GM21528 (cell line): ENCODE data around the gene SORCS2.

Experiments
- ATAC-seq: cut with Tn5 transposase; IDR thresholded peaks from one replicate; pipeline ENCODE4 v1.9.1; 2021; ENCODE audit warnings: mild to moderate bottlenecking, moderate library complexity; ENCODE audit not compliant: unreplicated experiment, low FRiP score

Gene SORCS2

GRCh38 chr4:7648544-7649395 lies 456.4 kb downstream of the SORCS2 start:
- no peak for ATAC-seq

GRCh38 chr4:7649411-7649740 lies 457.0 kb downstream of the SORCS2 start:
- ATAC-seq, result no peak

DNA sequence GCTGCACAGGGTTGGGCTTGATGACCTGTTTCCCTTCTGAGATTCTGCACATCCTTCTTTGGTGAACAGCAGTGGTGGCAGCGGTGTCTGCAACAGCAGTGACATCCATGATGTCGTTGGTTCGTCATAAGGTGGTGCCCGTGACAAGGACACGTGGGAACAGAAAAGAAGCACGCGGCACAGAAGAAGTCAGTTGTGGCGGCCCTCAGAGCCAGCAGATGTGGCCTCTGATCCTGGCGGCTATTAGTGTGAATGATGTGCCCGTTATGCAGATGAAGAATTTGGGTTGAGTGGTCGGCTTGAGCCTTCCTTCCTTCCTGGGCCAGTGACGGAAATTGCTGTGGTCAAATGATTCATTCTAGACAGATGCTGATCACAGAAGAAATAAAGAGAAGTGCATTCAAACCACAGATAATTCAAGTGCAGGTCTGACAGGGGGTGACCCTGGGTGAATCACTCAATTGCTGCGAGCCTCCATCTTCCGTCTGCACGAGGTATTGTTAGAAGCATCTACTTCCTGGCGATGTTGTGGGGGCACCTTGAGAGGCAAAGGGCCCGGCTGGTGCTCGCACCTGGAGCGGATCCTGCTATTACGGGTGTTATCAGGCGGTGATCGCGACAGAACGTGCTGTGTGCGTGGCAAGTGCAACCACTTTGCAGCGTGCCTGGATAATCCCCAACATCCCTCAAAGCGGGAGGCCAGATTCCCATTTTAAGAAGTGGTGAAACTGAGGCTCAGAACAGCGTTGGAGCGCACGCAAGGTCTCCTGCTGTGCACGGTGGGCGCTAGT lies 457.6 kb downstream of the SORCS2 start:
- no peak for ATAC-seq

DNA sequence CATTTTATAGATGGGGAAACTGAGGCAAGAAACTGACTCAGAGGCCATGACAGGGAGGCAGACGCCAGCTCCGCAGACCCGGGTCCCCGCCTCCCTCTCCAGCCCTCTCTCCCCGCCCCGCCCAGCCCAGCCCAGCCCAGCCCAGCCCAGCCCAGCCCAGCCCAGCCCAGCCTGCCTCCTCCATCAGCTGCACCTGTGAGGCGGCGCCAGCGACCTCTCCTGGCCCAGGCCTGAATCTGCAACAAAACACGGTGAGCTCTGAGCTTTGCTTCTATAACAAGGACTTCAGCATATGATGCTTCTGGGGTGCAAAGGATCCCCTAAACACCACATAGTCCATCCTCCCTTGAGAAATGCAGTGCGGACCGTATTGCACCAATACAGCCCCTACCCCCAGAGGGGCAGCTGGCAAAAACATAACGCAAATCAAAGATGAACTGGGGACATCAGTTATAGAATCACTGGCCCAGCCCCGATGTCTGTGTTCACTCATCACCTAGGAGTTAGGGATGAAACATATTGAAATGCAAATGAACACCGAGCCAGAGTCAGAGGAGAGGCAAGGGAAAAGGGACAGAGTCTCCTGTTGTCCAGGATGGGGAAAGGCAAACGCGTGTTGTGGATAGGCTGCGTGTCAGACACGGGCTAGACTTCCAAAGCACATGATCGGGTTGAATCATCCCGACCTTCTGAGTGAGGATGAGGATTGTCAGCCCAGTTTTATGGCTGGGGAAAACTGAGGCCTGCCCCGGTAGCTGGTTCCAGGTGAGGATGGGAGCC lies 458.5 kb downstream of the SORCS2 start:
- ATAC-seq, result no peak

GRCh38 chr4:7651461-7651921 lies 459.2 kb downstream of the SORCS2 start:
- ATAC-seq, result no peak

DNA sequence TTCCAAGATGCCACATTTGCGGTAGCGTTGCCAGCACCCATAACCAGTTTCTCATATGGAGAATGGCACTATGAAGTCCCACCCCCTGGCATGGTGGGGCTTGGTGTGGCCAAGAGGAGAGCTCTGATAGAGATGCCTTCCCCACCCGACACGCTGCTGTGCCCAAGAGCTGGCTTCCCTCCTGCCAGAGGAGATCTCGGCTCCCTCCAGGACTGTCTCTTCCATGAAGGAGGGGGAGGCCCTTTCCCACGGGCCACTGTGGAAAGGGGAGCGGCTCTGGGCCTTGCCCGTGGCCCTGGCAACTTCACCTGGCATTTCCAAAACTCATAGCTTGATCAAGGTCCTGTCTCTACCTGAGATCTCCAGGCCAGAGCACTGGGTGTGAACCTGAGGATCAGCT lies 459.7 kb downstream of the SORCS2 start:
- ATAC-seq, result no peak

- ATAC-seq, result no peak
Observed at GRCh38 chr4:7652451-7652881, 460.1 kb downstream of the SORCS2 start.

DNA sequence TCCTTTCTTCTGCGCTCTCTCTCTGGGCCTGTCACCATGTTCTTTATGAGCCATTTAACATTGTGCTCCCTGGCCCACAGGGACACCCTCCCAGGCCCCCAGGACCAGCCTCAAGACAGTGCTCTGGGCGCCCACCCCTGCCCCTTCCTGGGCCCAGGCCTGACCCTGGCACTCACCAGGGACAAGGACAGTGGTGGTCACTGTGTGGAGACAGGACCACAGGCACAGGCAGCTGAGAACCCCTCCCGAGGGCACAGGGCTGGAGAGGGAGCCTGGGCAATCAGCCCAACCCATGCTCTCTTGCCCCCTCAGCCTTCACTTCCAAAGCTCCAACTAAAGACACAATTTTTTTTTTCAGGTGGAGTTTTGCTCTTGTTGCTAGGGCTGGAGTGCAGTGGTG lies 460.6 kb downstream of the SORCS2 start:
- ATAC-seq, result no peak

- no peak for ATAC-seq
Observed at GRCh38 chr4:7653510-7654369, 461.4 kb downstream of the SORCS2 start.

DNA sequence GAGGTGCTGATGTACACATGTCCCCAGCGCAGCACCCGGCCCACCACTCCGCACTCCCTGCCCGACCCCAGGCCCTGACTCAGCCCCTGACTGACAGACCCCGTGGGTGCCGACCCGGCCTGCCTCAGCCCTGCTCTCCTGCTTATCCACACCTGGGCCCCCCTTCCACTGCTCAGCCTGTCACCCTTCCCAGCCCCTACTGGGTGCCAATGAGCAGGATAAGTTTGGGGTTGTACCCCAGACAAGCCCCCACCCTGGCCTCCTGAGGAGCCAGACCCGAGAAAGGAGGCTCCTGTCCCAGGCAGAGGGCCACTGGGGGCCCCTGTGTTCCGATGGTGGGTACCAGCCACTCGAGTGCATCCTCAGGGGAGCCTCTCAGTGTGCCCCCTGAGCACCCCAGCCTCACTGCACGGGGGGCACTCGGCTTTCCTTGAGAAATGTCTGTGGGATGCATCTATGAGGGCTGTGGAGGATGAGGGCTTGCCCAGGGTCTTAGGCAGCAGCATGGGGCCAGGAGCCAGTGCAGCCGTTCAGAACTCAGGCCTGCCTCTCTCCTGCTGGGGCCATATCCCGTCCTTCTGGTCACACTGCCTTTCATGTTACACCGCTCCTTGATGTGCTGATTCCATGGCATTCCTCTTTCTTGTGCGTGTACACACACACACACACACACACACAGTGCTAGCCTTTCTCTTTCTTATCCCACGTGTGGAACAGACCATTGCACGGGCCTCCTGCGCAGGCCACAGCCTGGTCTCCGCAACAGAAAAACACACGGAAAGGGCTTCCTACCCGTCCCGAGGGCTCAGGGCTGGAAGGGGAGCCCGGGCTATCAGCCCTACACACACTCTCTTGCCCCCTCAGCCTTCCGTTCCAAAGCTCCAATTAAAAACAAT lies 462.5 kb downstream of the SORCS2 start:
- no peak for ATAC-seq

DNA sequence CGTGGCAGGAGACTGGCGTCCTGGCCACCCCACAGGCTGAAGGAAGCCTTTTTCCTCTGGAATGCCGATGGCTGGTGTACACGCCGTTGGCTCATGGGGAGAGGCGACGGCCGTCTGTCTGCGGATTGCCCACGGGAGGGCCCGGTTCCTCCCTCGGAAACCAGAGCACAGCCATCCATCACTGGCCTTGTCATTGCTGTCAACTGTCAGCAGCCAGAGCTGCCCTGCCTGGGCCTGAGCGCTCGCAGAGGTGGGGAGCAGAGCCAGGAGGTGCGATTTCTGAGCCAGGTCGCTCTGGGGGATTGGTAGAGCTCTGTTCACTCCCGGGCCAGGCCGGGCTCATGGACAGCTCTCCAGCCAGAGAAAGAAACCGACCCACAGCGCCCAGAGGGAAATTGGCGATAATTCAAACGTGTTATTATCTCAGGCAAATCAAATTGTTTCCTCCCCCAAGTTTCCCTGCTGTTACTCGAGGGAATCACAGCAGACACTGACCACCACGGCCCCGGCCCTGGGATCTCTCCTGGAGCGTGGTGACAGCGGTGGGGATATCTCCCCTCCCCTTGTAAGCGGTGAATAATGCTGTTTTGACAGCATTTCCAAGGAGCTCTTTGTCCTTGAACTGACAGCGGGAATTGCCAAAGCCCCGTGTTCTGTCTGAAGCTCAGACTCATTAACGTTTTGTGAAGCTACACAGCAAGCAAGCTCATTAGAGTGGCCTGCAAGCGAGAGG lies 463.3 kb downstream of the SORCS2 start:
- no peak for ATAC-seq

DNA sequence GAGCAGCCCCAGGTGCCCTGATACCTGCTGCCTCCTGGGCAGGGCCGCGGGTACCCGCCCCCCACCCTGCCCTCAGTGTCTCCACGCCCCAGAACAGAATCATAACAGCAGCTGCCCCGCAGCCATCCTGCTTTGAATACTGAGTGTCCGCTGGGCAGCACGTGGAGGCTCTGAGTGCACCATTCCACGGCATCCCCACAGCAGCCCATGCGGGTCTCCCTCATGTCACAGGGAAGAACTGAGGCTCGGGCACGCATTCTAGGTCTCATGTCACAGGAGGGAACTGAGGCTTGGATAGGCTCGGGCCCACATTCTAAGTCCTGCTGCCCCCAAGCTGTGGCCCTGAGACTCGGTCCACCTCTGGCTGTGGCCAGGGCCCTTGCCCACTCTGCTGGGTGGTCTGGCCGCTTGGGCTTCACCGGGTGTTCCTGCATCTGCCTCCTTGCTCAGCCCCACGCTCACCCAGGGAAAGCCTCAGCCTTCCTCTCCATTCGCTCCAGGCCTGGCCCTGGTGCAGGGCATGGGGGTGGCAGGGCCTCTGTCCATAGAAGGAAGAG lies 464.0 kb downstream of the SORCS2 start:
- no peak for ATAC-seq

GRCh38 chr4:7657545-7658297 lies 465.4 kb downstream of the SORCS2 start:
- no peak for ATAC-seq

GRCh38 chr4:7658341-7659204 lies 466.2 kb downstream of the SORCS2 start:
- no peak for ATAC-seq

DNA sequence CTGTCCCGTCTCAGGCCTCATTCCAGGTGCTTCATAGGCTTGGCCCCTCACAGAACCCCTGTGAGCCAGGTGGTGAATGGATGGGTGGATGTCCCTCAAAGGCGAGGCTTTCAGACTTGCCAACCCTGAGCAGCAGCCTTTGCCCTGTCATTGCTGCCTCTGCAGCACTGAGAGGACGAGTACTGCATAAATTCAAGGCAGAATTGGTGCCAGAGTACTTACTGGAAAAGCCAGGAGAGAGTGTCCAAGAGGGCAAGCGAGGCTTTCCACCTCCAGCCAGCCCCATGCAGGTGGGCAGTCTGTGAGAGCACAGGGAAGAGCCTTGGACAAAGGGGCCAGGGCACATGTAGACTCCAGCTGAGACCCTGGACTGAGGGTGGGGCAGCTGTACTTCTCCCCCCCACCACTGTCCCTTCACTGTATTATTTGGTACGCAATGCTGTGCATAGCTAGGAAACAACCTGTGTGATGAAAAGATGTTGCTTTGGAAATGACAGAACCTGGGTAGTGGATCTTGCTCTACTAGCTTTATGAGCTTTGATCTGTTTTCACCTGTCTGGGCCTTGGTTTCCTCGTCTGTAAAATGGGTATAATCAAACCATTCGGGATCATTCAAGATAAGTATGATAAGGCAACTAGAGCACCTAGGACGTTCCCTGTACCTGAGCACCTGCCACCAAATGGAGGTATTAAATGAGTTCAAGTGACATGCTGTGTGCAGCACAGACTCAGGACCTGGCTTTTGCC lies 467.3 kb downstream of the SORCS2 start:
- no peak for ATAC-seq
